ENCODE results near the gene ZNF8. TPM values are rescaled to one million over a fixed set of nuclear protein-coding genes. Genes with fewer than 3 reads are reported as not detected.

ZNF8 gene
- total and polyA plus RNA-seq, 2 of the 4 experiments (the other 2 are of a cell fraction): 2.1 to 3.9 TPM

DNA sequence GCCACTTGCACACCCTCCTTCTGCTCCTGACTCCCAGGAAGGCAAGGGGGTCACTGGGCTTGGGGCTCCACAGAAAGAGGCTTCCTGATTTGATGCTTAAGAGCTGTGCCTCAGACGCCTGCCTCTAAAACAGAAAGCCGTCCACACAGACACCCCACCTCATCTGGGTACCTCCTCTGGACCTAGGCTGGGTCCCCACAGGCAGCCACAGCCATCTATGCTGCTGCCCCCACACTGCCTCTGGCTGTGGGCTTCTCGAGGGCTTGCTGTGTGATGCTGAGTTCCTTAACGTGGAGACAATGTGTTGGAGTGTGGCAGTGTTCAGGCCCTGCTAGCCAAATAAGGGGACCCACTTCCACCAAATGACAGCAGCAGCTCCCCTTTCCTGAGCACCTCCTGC is 39.5 kb downstream of the ZNF8 start:
- dilution Hi-C loops (cut with HindIII; ENCODE audit: low sequenced_read_pairs, unreplicated experiment): no loop called here
- H3K79me1 ChIP-seq (ENCODE audit: low read depth in 1 of 2, low read length in 2 of 2): peaks cover 14 to 29% of the 10 kb centered on the region in 2 experiments; a peak in 3 of 4 replicates
- H2AFZ ChIP-seq (replicated peaks; ENCODE audit: low read length, poor library complexity): no peak overlapping the region
- no peak overlapping the region for H3K18ac ChIP-seq (ENCODE audit: low read depth, low read length)
- intact Hi-C loops (cut with micrococcal nuclease): no loop called here
- no peak overlapping the region for H3K4me3 ChIP-seq (ENCODE audit: insufficient read depth, low read depth, low read length)
- H4K8ac ChIP-seq (ENCODE audit: low read depth in 2 of 2, low read length in 2 of 2): no peak overlapping the region
- in situ Hi-C loops (cut with MboI; ENCODE audit: low sequenced_read_pairs): no loop called here
- no peaks in the 10 kb centered on the region for H3K4me1 ChIP-seq (ENCODE audit: control insufficient read depth, insufficient read depth, low read length)
- H2BK15ac ChIP-seq (ENCODE audit: low read depth, low read length): no peak overlapping the region
- no peak overlapping the region for H3K56ac ChIP-seq (ENCODE audit: extremely low read depth, insufficient read depth, low read length)
- peaks cover 28% of the 10 kb centered on the region for H4K20me1 ChIP-seq (ENCODE audit: insufficient read depth, low read length)
- no peak overlapping the region for H4K5ac ChIP-seq (ENCODE audit: low read depth, low read length)
- H3K9me1 ChIP-seq (ENCODE audit: insufficient read depth, low read length): 0 out of 2 replicates have a peak, but pooled peaks cover 10% of the 10 kb centered on the region
- 100% methylated on average over 1 of the region's 4 CpGs; no CpG with 5 or more reads in 1 of the 2 experiments for WGBS, 2 experiments (ENCODE audit: extremely low coverage in 2 of 2, insufficient read length in 1 of 2)
- H3K27ac ChIP-seq (ENCODE audit: insufficient read depth, low read length): no peak overlapping the region
- H3K14ac ChIP-seq (replicated peaks; ENCODE audit: low read depth, low read length): no peak overlapping the region
- no peak overlapping the region for H2AK5ac ChIP-seq (ENCODE audit: low read depth, low read length)
- H3K9ac ChIP-seq (ENCODE audit: low read depth, low read length): no peak overlapping the region
- DNase-seq: no peak
- H2AK9ac ChIP-seq (replicated peaks; ENCODE audit: low read depth, low read length, poor library complexity): no peak overlapping the region
- ATAC-seq (ENCODE audit: low read depth): no peak
- H2BK20ac ChIP-seq (ENCODE audit: low read depth, low read length): no peak overlapping the region
- H3K23ac ChIP-seq (ENCODE audit: low read depth, low read length): no peak overlapping the region
- CTCF ChIA-PET: no interaction called here
- no peak overlapping the region for H2BK5ac ChIP-seq (ENCODE audit: low read depth, low read length, poor library complexity, severe bottlenecking)
- H3K9me3 ChIP-seq (ENCODE audit: control insufficient read depth, insufficient read depth, low read length): no peaks in the 10 kb centered on the region
- no peak overlapping the region for H4K91ac ChIP-seq (ENCODE audit: insufficient read depth, low read depth, low read length)
- no peak overlapping the region for H3K4me2 ChIP-seq (ENCODE audit: low read depth, low read length)
- no peaks in the 10 kb centered on the region for H3K27me3 ChIP-seq (ENCODE audit: control insufficient read depth, insufficient read depth, low read length)
- H2BK120ac ChIP-seq (ENCODE audit: low read depth, low read length): no peak overlapping the region
- BruUV-seq (replicated peaks): no TSS peak
- TF ChIP-seq, protein P1, sequence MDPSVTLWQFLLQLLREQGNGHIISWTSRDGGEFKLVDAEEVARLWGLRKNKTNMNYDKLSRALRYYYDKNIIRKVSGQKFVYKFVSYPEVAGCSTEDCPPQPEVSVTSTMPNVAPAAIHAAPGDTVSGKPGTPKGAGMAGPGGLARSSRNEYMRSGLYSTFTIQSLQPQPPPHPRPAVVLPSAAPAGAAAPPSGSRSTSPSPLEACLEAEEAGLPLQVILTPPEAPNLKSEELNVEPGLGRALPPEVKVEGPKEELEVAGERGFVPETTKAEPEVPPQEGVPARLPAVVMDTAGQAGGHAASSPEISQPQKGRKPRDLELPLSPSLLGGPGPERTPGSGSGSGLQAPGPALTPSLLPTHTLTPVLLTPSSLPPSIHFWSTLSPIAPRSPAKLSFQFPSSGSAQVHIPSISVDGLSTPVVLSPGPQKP (IDR thresholded peaks at IDR 0.05; ENCODE audit: borderline replicate concordance, low read depth, low read length): no peak
- TF ChIP-seq CHD1 (IDR thresholded peaks at IDR 0.05; ENCODE audit: low read depth, low read length): no peak
- no peak for TF ChIP-seq CEBPB (IDR thresholded peaks at IDR 0.05; ENCODE audit: low read depth, low read length)
- TF ChIP-seq POLR2A (IDR thresholded peaks at IDR 0.05; ENCODE audit: low read depth, low read length): no peak
- TF ChIP-seq RAD21 (IDR thresholded peaks at IDR 0.05; ENCODE audit: low read length): no peak
- no peak for TF ChIP-seq RFX5 (IDR thresholded peaks at IDR 0.05; ENCODE audit: low read depth, low read length)
- no peak for TF ChIP-seq MAFK (IDR thresholded peaks at IDR 0.05; ENCODE audit: low read depth, low read length)
- TF ChIP-seq, protein P2, sequence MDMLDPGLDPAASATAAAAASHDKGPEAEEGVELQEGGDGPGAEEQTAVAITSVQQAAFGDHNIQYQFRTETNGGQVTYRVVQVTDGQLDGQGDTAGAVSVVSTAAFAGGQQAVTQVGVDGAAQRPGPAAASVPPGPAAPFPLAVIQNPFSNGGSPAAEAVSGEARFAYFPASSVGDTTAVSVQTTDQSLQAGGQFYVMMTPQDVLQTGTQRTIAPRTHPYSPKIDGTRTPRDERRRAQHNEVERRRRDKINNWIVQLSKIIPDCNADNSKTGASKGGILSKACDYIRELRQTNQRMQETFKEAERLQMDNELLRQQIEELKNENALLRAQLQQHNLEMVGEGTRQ (IDR thresholded peaks at IDR 0.05; ENCODE audit: low read depth, low read length): no peak
- TF ChIP-seq RCOR1 (IDR thresholded peaks at IDR 0.05; ENCODE audit: insufficient replicate concordance, low read length): no peak
- TF ChIP-seq MXI1 (IDR thresholded peaks at IDR 0.05; ENCODE audit: borderline replicate concordance, low read depth, low read length): no peak
- TF ChIP-seq SMC3 (IDR thresholded peaks at IDR 0.05; ENCODE audit: low read depth, low read length): no peak
- TF ChIP-seq NFE2L2 (IDR thresholded peaks at IDR 0.05; ENCODE audit: low read depth, low read length): no peak
- POLR2A ChIA-PET (ENCODE audit: unreplicated experiment): no interaction called here
- H3K4ac ChIP-seq (ENCODE audit: low read depth, low read length): no peak overlapping the region
- H3K36me3 ChIP-seq (ENCODE audit: control insufficient read depth, insufficient read depth, low read length): peaks cover 27% of the 10 kb centered on the region
